HFFc6 (cell line): ENCODE measurements around the gene DGUOK. TPM values are rescaled to one million over a fixed set of nuclear protein-coding genes. Genes with fewer than 3 reads are reported as not detected.
"Not testable (repeated sequence)": the region's sequence is repeated elsewhere in the genome, so short reads cannot be mapped to it uniquely, and the experiment has no call there.

ENCODE experiments used
- DNase-seq: peaks from one replicate; pipeline ENCODE4 v3.0.0-alpha.2; 2018
- H3K27ac Mint-ChIP-seq: 2 replicates; pipeline ENCODE4 v1.8.0; 2020; ENCODE audit warnings: mild to moderate bottlenecking, mixed read lengths
- H3K27me3 Mint-ChIP-seq: 2 replicates; pipeline ENCODE4 v1.8.0; 2021; ENCODE audit warnings: mild to moderate bottlenecking, moderate library complexity, mixed read lengths; ENCODE audit not compliant: insufficient read depth
- H3K36me3 Mint-ChIP-seq: 2 replicates; pipeline ENCODE4 v1.8.0; 2021; ENCODE audit warnings: low read depth, mixed read lengths
- H3K4me1 Mint-ChIP-seq: 2 replicates; pipeline ENCODE4 v1.8.0; 2020; ENCODE audit warnings: low read depth, mixed read lengths
- H3K4me3 Mint-ChIP-seq: 2 replicates; pipeline ENCODE4 v1.8.0; 2020; ENCODE audit warnings: mild to moderate bottlenecking, moderate library complexity, mixed read lengths
- H3K9me3 Mint-ChIP-seq: 2 replicates; pipeline ENCODE4 v1.8.0; 2020; ENCODE audit warnings: mild to moderate bottlenecking, mixed read lengths
- CTCF ChIP-seq: fragments of 200-600 bp; sonication (generic); IDR thresholded peaks from 2 replicates; pipeline ENCODE4 v1.5.0; 2021; ENCODE audit warnings: antibody characterized with exemption, mild to moderate bottlenecking
- total RNA-seq, 6 experiments: library from RNA; stranded (reverse); fragmentation: NEBNext Ultra II Directional; extraction: Animal tissue kit (Norgen Biotek cat#: 25700); gene quantifications; 2 replicates in 1 of 6; 3 replicates in 5 of 6; pipeline ENCODE4 v1.2.3, GENCODE V29; 2021

The DGUOK gene
- total RNA-seq, 6 experiments from 2014 or later, result 63.2 to 73.3 (median 69.3) TPM

GRCh38 chr2:73897240-73897583, 29.5 kb upstream of the DGUOK start:
- DNase-seq, result no peak
- TF ChIP-seq CTCF, result no peak
- peaks cover 12% of the 10 kb centered on the region for H3K4me1 Mint-ChIP-seq
- no peak overlapping the region for H3K4me3 Mint-ChIP-seq
- no peaks in the 10 kb centered on the region for H3K9me3 Mint-ChIP-seq
- H3K27me3 Mint-ChIP-seq, result peaks cover 42% of the 10 kb centered on the region
- no peak overlapping the region for H3K27ac Mint-ChIP-seq
- no peaks in the 10 kb centered on the region for H3K36me3 Mint-ChIP-seq

DNA sequence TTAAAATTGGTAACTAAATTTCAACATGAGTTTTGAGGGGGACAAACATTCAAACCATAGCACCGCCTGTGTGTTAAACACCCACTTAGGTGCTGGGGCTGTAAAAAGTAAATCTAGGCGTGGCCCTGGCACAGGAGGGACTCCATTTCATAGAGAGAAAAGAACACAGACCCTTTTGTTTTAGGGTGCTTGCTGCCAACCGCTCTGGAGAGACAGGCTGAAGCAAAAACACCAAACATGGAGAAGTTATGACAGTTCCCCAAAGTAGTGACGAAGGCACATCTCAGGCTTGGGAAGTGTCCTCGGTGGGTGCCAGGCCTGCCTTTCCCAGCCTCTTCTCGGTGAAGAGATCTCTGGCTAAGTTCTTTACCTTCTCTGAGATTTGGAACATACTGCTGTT, 28.7 kb upstream of the DGUOK start:
- Mint-ChIP-seq H3K9me3 (no peaks in the 10 kb centered on the region), H3K4me1 (peaks cover 12% of the 10 kb centered on the region), H3K27ac (no peak overlapping the region), H3K27me3 (peaks cover 48% of the 10 kb centered on the region), H3K4me3 (no peak overlapping the region), H3K36me3 (no peaks in the 10 kb centered on the region)
- DNase-seq, result no peak
- TF ChIP-seq CTCF, result no peak

DNA sequence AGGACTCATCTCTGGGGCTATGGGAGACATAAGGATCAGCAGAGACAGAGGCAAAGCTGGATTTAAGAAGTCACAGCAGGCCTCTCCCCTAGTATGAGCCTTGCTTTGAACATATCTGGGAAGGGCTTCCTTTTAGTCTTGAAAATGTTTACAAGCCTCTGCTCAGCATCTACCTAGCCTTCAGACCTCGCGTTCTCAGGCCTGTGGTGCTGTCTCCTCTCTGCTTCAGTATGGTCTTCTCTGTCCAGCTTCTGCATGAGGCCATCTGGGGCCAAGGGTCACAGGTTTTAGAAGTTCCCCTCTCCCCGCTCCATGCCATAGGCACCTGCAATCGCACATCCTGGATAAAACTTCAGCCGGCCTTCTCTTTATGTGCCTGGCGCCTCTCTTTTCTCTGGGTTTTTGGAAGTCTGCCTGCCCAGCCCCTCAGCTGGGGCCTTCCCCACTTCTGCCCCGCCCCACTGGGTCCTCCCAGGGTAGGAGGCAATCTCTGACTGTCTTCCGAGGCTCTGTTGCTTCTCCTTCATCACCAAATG, 26.8 kb upstream of the DGUOK start:
- H3K4me1 Mint-ChIP-seq, result peaks cover 12% of the 10 kb centered on the region
- H3K4me3 Mint-ChIP-seq, result no peak overlapping the region
- no peak overlapping the region for H3K27ac Mint-ChIP-seq
- H3K9me3 Mint-ChIP-seq, result no peaks in the 10 kb centered on the region
- no peaks in the 10 kb centered on the region for H3K36me3 Mint-ChIP-seq
- TF ChIP-seq CTCF, result no peak
- no peak for DNase-seq
- peaks cover 38% of the 10 kb centered on the region for H3K27me3 Mint-ChIP-seq

DNA sequence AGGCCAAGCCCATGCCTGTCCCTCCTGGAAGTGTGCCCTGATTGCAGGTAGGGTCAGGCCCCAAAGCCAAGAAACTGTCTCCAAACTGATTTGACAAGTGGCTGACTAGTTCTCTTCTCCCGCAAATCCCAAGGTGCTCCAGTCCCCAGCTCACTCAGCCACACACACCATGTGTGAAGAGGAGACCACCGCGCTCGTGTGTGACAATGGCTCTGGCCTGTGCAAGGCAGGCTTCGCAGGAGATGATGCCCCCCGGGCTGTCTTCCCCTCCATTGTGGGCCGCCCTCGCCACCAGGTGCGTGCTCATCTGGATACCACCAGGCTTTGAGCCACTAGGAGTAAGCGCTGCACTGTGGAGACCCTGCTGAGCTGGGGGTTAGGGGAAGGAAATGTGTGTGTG, 25.5 kb upstream of the DGUOK start:
- Mint-ChIP-seq H3K36me3 (no peaks in the 10 kb centered on the region), H3K4me1 (peaks cover 11% of the 10 kb centered on the region), H3K27me3 (peaks cover 29% of the 10 kb centered on the region), H3K9me3 (no peaks in the 10 kb centered on the region), H3K27ac (no peak overlapping the region), H3K4me3 (no peak overlapping the region)
- TF ChIP-seq CTCF, result no peak
- no peak for DNase-seq

DNA sequence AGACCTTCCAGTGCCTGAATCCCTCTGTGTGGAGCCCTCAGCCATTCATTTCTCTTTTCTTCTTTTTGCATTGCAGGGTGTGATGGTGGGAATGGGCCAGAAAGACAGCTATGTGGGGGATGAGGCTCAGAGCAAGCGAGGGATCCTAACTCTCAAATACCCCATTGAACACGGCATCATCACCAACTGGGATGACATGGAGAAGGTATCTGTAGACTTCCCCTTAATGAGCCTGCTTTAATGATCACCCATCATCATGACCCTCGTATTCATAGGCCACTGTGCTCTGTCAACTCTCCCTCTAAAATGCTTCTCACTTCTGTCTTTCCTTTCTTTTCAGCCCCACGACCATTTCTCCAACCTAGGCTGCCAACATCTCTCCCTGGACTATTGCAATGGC, 24.4 kb upstream of the DGUOK start:
- H3K4me3 Mint-ChIP-seq, result no peak overlapping the region
- DNase-seq, result no peak
- H3K27ac Mint-ChIP-seq, result no peak overlapping the region
- no peaks in the 10 kb centered on the region for H3K36me3 Mint-ChIP-seq
- no peaks in the 10 kb centered on the region for H3K4me1 Mint-ChIP-seq
- H3K9me3 Mint-ChIP-seq, result no peaks in the 10 kb centered on the region
- TF ChIP-seq CTCF, result no peak
- peaks cover 26% of the 10 kb centered on the region for H3K27me3 Mint-ChIP-seq

DNA sequence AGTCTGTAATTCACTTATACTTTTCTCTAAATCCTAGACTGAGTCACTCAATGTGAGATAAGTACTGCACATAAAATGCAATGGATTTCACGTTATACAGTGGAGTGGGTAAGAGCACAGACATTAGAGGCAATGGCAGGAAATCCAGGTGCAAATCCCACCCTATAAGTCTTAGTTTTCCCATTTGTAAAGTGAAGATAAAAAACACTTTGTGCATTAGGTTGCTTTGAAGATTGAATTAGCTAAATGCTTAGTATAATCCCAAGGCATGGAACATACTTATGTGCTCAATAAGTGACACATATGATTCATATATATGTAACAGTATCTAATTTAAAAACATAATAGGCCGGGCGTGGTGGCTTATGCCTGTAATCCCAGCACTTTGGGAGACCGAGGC, 23.4 kb upstream of the DGUOK start:
- no peak overlapping the region for H3K4me3 Mint-ChIP-seq
- H3K27ac Mint-ChIP-seq, result no peak overlapping the region
- TF ChIP-seq CTCF, result no peak
- H3K9me3 Mint-ChIP-seq, result no peaks in the 10 kb centered on the region
- no peaks in the 10 kb centered on the region for H3K4me1 Mint-ChIP-seq
- H3K36me3 Mint-ChIP-seq, result no peaks in the 10 kb centered on the region
- H3K27me3 Mint-ChIP-seq, result peaks cover 25% of the 10 kb centered on the region
- DNase-seq, result no peak

- not testable (repeated sequence) for H3K4me1 Mint-ChIP-seq, H3K9me3 Mint-ChIP-seq, DNase-seq, H3K27ac Mint-ChIP-seq, H3K4me3 Mint-ChIP-seq, H3K36me3 Mint-ChIP-seq
- H3K27me3 Mint-ChIP-seq, result peaks cover 28% of the 10 kb centered on the region
Measured at GRCh38 chr2:73903949-73904613, 22.6 kb upstream of the DGUOK start.
